Panc1 (cell line): ENCODE data around the gene GADD45A.

Experiments used
- CTCF ChIP-seq: fragments of 450-650 bp; IDR thresholded peaks from 2 replicates; pipeline ENCODE4 v1.5.1; 2017; ENCODE audit warnings: mild to moderate bottlenecking
- SIN3A ChIP-seq: IDR thresholded peaks from 2 replicates; pipeline ENCODE4 v1.6.1; 2012; ENCODE audit warnings: low read depth, mild to moderate bottlenecking, low read length, moderate library complexity, borderline replicate concordance; ENCODE audit not compliant: insufficient read depth

- TF ChIP-seq CTCF, result no peak
- TF ChIP-seq SIN3A, result no peak
Measured at GRCh38 chr1:67690018-67690363, 5.0 kb downstream of the GADD45A start.
